Hepatocyte (in vitro differentiated cells): ENCODE data around the gene MPHOSPH9. TPM values are rescaled to one million over a fixed set of nuclear protein-coding genes. Genes with fewer than 3 reads are reported as not detected.

Source experiments
- DNase-seq: peaks from one replicate; pipeline ENCODE4 v3.0.0-alpha.2; 2016; ENCODE audit warnings: low spot score
- H2AFZ ChIP-seq: fragments of 200-600 bp; sonication (generic); 2 replicates; pipeline ENCODE4 v1.6.0; 2016; ENCODE audit warnings: antibody characterized with exemption, mild to moderate bottlenecking
- H3K27ac ChIP-seq: fragments of 200-600 bp; sonication (generic); 2 replicates; pipeline ENCODE4 v1.5.1; 2016; ENCODE audit warnings: mild to moderate bottlenecking
- H3K27me3 ChIP-seq: fragments of 200-600 bp; sonication (generic); 2 replicates; pipeline ENCODE4 v1.6.1; 2016
- H3K36me3 ChIP-seq: fragments of 200-600 bp; sonication (generic); replicated peaks from 2 replicates; pipeline ENCODE4 v1.5.1; 2016; ENCODE audit warnings: low read depth; ENCODE audit not compliant: insufficient read depth
- H3K4me1 ChIP-seq: fragments of 200-600 bp; sonication (generic); 2 replicates; pipeline ENCODE4 v1.5.1; 2016; ENCODE audit warnings: mild to moderate bottlenecking, moderate library complexity; ENCODE audit not compliant: insufficient read depth
- H3K4me2 ChIP-seq: fragments of 200-600 bp; sonication (generic); 2 replicates; pipeline ENCODE4 v1.6.0; 2016
- H3K4me3 ChIP-seq: fragments of 200-600 bp; sonication (generic); 2 replicates; pipeline ENCODE4 v1.5.1; 2016; ENCODE audit warnings: mild to moderate bottlenecking
- H3K79me2 ChIP-seq: fragments of 200-600 bp; sonication (generic); 2 replicates; pipeline ENCODE4 v1.6.0; 2017; ENCODE audit warnings: mild to moderate bottlenecking
- H3K9me2 ChIP-seq: fragments of 200-600 bp; sonication (generic); replicated peaks from 2 replicates; pipeline ENCODE4 v1.6.0; 2017; ENCODE audit warnings: mild to moderate bottlenecking; ENCODE audit not compliant: insufficient read depth
- H3K9me3 ChIP-seq: fragments of 200-600 bp; sonication (generic); 2 replicates; pipeline ENCODE4 v1.5.1; 2016; ENCODE audit warnings: low read depth, mild to moderate bottlenecking
- H4K20me1 ChIP-seq: fragments of 200-600 bp; sonication (generic); 2 replicates; pipeline ENCODE4 v1.6.0; 2016; ENCODE audit warnings: mild to moderate bottlenecking; ENCODE audit not compliant: insufficient read depth, poor library complexity, severe bottlenecking
- CTCF ChIP-seq: fragments of 200-600 bp; sonication (generic); IDR thresholded peaks from 2 replicates; pipeline ENCODE4 v1.5.1; 2016; ENCODE audit warnings: antibody characterized with exemption, mild to moderate bottlenecking; ENCODE audit not compliant: poor library complexity
- EZH2 ChIP-seq: fragments of 200-600 bp; sonication (generic); IDR thresholded peaks from 2 replicates; pipeline ENCODE4 v1.6.1; 2016; ENCODE audit warnings: antibody characterized with exemption, mild to moderate bottlenecking, borderline replicate concordance
- EZH2phosphoT487 ChIP-seq: fragments of 200-600 bp; sonication (generic); IDR thresholded peaks from one replicate; pipeline ENCODE4 v1.6.1; 2018; ENCODE audit warnings: antibody characterized with exemption, mild to moderate bottlenecking, low read depth, moderate library complexity; ENCODE audit not compliant: unreplicated experiment, severe bottlenecking
- WGBS: methylation state at CpG from one replicate; pipeline ENCODE4 v1.1.6; 2016; ENCODE audit warnings: low lambda C conversion rate; ENCODE audit errors: missing lambda C conversion rate; 5-methylcytosine and 5-hydroxymethylcytosine counted together
- polyA plus RNA-seq: library from polyadenylated mRNA; unstranded; fragments of >200 nt; fragmentation: Nextera tagmentation; extraction: Ambion mirVana; gene quantifications from 2 replicates; pipeline ENCODE4 v1.2.1, GENCODE V29; 2016
- total RNA-seq: library from RNA; depleted of rRNA; stranded (reverse); fragments of >200 nt; gene quantifications from 2 replicates; pipeline ENCODE4 v1.2.3, GENCODE V29; 2014

Gene MPHOSPH9
- total and polyA plus RNA-seq, 2 experiments from 2014 or later: 13.1 to 44.3 TPM

- WGBS: 96% methylated on average over 2 of the region's 2 CpGs
Observed at GRCh38 chr12:123278101-123278627, 45.2 kb upstream of the MPHOSPH9 start.

GRCh38 chr12:123273166-123273565 is 40.2 kb upstream of the MPHOSPH9 start:
- no peak overlapping the region for H3K4me2 ChIP-seq
- peaks cover 11% of the 10 kb centered on the region for H4K20me1 ChIP-seq
- peaks cover 16% of the 10 kb centered on the region for H3K4me1 ChIP-seq
- 90% methylated on average over 15 of the region's 15 CpGs for WGBS
- H3K36me3 ChIP-seq: no peaks in the 10 kb centered on the region
- H3K79me2 ChIP-seq: peaks cover 43% of the 10 kb centered on the region
- no peak overlapping the region for H3K27ac ChIP-seq
- H2AFZ ChIP-seq: no peak overlapping the region
- no peaks in the 10 kb centered on the region for H3K9me3 ChIP-seq
- TF ChIP-seq CTCF (no peak), EZH2phosphoT487 (no peak), EZH2 (no peak)
- no peak for DNase-seq
- no peaks in the 10 kb centered on the region for H3K27me3 ChIP-seq
- no peak overlapping the region for H3K4me3 ChIP-seq
- H3K9me2 ChIP-seq: no peaks in the 10 kb centered on the region

More at GRCh38 chr12:123278101-123278627, 45.2 kb upstream of the MPHOSPH9 start:
- Histone ChIP-seq H4K20me1 (no peaks in the 10 kb centered on the region), H3K27ac (no peak overlapping the region), H3K36me3 (no peaks in the 10 kb centered on the region), H3K4me3 (no peak overlapping the region), H3K9me3 (no peaks in the 10 kb centered on the region), H3K4me2 (no peak overlapping the region), H3K27me3 (no peaks in the 10 kb centered on the region), H3K9me2 (no peaks in the 10 kb centered on the region), H3K4me1 (no peaks in the 10 kb centered on the region), H3K79me2 (peaks cover 4% of the 10 kb centered on the region), H2AFZ (no peak overlapping the region)
- TF ChIP-seq EZH2phosphoT487: no peak
- no peak for TF ChIP-seq EZH2
- TF ChIP-seq CTCF: no peak
- DNase-seq: no peak

GRCh38 chr12:123271001-123271668 is 38.2 kb upstream of the MPHOSPH9 start:
- WGBS: 0% methylated on average over 8 of the region's 108 CpGs
- Histone ChIP-seq H3K4me3 (peak overlapping the region; percentile 78), H3K4me2 (peak overlapping the region; percentile 98), H3K36me3 (no peaks in the 10 kb centered on the region), H3K27ac (peak overlapping the region; percentile 96), H3K79me2 (peaks cover 62% of the 10 kb centered on the region), H3K27me3 (no peaks in the 10 kb centered on the region), H2AFZ (no peak overlapping the region), H3K9me2 (no peaks in the 10 kb centered on the region), H3K4me1 (peaks cover 16% of the 10 kb centered on the region), H3K9me3 (no peaks in the 10 kb centered on the region), H4K20me1 (peaks cover 23% of the 10 kb centered on the region)
- TF ChIP-seq CTCF (peak; percentile 44), EZH2phosphoT487 (no peak), EZH2 (no peak)
- peak; percentile 90 for DNase-seq
